ENCODE measurements around the gene CD68.
"Not testable (repeated sequence)": the region's sequence is repeated elsewhere in the genome, so short reads cannot be mapped to it uniquely, and the experiment has no call there.

Gene CD68

DNA sequence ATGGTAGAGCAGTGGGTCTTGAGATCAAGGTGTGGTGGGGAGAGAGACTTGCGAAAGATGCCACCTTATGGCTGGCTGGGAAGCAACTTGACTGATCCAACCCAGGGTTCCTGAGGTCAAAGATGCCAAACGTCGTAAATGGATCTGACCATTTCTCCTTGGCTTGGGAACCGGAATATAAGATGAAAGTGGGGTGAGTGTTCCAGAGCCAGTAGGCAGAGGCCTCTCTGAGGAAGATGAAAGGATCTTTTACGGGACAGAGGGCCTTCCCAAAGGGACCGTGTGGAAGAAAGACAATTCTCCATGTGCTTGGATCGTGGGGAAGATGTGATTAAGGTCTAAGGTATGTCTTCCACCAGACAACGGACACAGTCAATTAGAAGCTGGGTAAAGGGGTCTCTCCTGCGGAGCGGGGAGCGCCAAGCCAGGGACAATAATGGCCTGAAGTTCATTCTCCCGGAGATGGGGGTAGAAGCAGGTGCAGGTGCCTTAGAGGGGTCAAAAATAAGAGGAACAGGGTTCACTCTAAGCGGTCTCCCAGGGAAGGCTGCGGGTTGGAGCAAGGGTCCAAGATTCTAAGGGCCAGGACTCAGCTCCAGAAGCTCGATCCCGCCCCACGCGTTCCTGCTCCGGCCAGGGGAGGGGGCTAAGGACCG is 34.5 kb downstream of the CD68 start:
- peak; percentile 14 for DNase-seq (ENCODE audit: low spot score)

DNA sequence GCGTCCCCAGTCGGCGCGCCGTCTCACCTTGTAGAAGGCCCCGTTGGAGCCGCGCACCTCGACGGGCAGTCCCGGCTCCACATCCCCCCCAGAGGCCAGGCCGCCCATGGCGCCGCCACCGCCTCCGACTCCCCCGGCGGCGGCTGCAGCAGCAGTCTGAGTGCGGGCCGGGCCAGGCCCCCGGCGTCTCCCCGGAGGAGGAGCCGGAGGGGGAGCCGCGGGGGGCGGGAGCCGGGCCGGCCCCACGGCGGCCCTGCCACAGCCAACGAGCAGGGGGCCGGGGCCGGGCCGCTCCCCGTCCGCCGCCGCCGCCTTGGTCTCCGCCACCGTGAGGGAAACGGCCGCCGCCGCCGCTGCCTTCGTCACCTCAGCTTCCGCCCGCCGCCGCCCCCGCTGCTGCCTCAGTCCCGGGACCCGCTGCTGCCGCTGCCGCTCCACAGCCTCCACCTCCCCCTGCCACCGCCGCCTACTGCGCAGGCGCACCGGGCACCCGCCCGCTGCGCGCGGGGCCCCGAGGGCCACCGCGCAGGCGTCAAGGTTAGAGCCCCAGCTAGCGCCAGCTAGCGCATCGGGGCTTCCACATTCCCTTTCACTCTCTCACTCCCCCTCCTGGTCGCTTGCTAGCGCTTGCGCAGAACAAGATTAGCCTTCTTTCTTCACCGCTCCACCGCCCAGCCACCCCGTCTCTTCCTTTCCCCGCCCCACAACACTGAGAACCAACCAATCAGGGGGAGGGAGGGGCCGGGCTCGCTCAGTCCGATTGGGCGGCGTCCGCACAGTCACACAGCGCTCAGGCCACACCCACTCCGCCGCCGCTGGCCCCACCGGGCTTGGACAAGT is 35.2 kb downstream of the CD68 start, which contains the start of gene FXR2:
Gene FXR2 (minus strand): TSS at position 473 of the 840 bp plus-strand sequence. CDS start 365 bp downstream, at position 108.
- DNase-seq (ENCODE audit: low spot score), result peak; percentile 100

DNA sequence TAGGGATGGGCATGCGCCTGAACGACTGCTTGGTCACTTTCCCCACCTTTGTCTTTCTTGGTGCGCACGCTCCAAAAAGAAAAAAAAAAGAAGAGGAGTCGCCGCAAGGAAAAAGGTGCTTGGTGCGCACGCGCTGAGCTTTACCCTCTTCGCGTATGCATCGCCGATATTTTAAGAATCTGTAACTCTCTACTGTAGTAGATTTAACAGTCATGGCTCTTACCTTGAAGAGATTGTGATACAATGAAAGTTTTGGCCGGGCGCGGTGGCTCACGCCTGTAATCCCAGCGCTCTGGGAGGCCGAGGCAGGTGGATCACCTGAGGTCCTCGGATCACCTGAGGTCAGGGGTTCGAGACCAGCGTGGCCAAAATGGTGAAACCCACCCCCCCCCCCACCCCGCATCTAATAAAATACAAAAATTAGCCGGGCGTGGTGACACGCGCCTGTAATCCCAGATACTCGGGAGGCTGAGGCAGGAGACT is 35.9 kb downstream of the CD68 start:
- no peak for DNase-seq (ENCODE audit: low spot score)

DNA sequence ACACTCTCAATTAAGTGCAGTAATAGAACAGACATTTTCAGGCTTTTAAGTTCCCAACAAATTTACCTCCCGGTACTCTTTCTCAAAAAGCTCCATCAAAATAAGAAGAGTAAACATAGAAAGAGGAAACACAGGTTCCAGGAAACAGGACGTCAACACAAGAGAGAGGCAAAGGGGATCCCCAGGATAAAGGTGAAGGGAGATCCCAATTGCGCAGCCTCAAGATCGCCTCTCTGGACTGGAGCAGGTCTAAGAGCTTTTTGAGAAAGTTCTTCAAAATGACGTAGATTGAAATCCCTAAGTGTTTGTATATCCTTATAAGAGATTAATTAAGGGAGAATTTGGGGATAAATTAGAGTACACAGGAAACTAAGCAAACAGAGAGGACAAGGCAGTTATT is 39.2 kb downstream of the CD68 start:
- DNase-seq (ENCODE audit: low spot score), result no peak

DNA sequence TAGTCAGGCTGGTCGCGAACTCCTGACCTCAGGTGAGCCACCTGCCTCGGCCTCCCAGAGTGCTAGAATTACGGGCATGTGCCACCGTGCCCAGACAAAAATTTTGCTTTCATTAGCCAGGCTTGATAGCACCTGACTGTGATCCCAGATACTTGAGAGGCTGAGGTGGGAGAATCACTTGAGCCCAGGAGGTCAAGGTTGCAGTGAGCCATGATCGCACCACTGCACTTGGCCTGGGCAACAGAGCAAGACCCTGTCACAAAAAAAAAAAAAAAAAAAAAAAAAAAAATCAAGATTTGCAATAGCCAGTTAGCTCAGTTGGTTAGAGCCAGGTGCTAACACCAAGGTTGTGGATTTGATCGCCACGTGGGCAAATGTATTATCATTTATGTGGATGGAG is 41.4 kb downstream of the CD68 start:
- no peak for DNase-seq (ENCODE audit: low spot score)

DNA sequence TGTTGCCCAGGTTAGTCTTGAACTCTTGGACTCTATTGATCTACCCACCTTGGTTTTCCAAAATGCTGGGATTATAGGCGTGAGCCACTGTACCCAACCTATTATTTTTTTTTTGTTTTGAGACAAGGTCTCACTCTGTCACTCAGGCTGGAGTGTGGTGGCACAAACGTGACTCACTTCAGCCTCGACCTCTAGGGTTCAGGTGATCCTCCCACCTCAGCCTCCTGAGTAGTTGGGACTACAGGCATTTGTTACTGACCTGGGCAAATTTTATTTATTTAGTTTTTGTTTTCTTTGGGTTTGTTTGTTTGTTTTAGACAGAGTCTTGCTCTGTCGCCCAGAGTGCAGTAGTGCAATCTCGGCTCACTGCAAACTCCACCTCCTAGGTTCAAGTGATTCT is 44.2 kb downstream of the CD68 start:
- no peak for DNase-seq (ENCODE audit: low spot score)

DNA sequence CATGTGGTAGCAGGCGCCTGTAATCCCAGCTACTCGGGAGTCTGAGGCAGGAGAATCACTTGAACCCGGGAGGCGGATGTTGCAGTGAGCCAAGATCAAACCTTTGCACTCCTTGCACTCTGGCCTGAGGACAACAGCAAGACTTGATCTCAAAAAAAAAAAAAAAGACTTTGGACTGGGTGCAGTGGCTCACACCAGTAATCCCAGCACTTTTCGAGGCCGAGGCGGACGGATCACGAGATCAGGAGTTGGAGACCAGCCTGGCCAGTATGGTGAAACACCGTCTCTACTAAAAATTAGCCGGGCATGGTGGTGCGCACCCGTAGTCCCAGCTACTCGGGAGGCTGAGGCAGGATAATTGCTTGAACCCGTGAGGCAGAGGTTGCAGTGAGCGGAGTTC is 46.3 kb downstream of the CD68 start:
- DNase-seq (ENCODE audit: low spot score), result not testable (repeated sequence)

DNA sequence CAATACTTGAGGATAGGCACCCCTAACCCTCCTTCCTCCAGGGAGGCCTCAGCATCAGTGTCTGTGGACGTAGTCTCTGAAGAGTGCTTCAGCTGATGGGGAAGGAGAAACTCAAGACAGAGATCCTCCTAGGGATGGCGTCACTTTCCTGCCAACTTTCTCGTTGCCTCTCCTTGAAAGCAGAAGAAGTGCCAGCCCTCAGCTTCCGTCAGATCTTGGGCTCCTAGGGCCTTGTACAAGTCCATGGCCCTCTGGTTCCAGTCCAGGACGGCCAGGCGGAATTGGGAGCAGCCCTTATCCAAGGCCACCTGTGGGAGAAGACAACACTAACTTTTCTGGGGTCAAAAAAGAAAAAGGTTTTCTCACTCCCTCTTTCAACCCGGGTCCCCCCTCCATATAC is 46.9 kb downstream of the CD68 start:
- no peak for DNase-seq (ENCODE audit: low spot score)

DNA sequence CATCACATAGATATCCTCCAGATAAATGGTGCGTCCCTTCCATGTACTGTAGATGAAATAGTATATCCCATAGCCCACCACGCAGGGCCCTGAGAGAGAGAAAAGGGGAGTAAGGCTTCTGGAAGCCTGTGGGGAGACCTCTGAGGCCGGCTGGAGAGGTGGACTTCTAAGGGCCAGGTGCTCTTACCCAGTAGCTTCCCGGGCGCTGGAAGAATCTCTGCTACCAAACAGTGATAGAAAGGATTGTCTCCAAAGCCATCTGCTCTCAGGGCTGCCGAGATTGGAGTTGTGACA is 47.5 kb downstream of the CD68 start:
- DNase-seq (ENCODE audit: low spot score), result peak; percentile 71

DNA sequence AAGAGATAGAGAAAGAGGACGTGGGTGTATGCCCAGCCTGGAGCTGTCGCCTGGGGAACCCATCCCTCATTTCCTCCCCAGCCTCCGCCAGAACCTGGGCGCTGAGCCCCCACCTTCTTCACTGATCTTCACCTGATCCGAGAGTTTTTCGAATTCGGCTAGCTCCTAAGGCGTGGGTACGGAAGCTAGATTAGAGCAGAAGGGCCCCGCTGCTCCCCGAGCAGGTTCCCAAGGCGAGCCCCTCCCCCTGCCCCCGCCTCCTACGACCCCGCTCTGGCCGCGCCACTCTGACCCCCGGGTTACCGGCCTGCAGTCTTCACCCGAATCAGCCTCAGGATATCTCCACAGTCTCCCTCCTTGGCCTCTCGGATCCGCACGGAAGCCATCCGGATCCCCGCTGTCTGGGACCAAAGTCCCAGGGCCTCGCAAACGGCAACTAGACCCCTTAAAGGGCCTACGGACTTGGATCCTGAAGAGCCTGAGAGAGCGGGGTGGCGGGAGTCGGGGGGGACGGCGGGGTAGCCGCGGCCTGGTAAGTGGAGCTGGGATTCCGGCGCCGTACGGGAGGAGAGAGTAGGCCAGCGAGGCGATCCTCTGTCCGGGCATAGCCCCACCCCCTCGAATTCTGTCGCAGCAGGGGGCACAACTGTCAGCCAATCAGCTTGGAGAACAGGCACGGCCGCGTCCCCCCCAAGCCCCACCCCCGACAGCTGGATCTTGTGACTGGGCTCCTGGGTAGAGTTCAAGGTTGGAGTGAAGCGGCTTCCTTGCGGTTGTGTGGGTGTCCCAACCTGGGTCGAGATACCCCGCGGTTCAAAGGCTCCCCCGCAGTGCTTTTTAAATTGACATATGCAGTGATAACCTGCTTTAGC is 48.0 kb downstream of the CD68 start, which contains the start of gene SAT2:
Gene SAT2 (minus strand): TSS at position 572 of the 872 bp plus-strand sequence. CDS start 186 bp downstream, at position 386.
- peak; percentile 94 for DNase-seq (ENCODE audit: low spot score)

DNA sequence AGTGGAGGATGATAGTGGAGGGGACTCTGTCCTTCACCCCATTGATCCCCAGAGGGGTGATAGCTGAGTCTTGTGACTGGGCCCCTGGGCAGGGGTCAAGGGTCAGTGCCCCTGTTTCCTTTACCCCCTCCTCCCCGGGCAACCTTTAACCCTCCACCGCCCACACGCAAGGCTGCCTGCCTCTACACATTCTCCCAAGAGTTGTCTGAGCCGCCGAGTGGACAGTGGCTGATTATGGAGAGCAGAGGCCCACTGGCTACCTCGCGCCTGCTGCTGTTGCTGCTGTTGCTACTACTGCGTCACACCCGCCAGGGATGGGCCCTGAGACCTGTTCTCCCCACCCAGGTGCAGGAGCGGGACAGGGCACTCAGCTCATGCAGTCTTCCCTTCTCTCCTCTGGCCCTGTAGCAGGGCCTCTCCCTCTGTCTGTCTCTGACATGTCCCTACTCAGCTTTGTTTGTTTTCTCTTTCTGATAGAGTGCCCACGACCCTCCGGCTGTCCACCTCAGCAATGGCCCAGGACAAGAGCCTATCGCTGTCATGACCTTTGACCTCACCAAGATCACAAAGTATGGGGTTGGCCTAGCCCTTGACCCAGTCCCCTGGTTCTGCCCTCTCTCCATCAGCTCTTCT is 50.6 kb downstream of the CD68 start, which contains the start of gene SHBG:
Gene SHBG (plus strand): TSS at position 197 of the 633 bp plus-strand sequence. CDS start 38 bp downstream, at position 235.
- no peak for DNase-seq (ENCODE audit: low spot score)

Measured in cerebellar cortex (tissue), 1 donor.